ENCODE measurements around the gene PHF1. TPM values are rescaled to one million over a fixed set of nuclear protein-coding genes. Genes with fewer than 3 reads are reported as not detected.

Gene PHF1
- total RNA-seq, 1 experiment from 2014 or later: 68.3 TPM

DNA sequence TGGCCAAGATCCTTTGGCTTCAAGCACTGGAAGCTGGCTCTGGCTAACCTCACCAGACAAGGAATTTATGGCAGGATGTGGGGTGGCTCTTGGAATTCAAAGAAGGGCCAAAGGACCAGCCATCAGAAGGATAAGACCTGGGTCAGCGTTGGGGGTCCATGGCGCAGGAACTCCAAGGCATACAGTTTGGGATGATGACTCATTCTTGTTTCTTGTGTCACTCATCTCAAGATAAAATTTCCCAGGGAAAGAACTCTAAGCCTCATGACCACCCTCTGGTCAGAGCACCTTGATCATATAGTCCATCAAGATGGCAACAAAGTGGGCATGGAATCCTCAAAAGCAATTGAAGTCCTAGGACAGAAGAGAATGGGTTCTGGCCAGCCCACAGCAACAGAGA is 48.4 kb downstream of the PHF1 start:
- H3K36me3 Mint-ChIP-seq (ENCODE audit: insufficient read depth, unreplicated experiment): peaks cover 30% of the 10 kb centered on the region
- H3K9me3 Mint-ChIP-seq (ENCODE audit: low read depth, unreplicated experiment): no peaks in the 10 kb centered on the region
- H3K27ac Mint-ChIP-seq (ENCODE audit: unreplicated experiment): no peak overlapping the region
- H3K4me1 Mint-ChIP-seq (ENCODE audit: low read depth, unreplicated experiment): peaks cover 12% of the 10 kb centered on the region
- peaks cover 29% of the 10 kb centered on the region for H3K27me3 Mint-ChIP-seq (ENCODE audit: unreplicated experiment)
- CTCF ChIA-PET: interaction anchor here (0.6 to 0.9 kb wide), 2 partner anchors 23 to 1029 kb away, joined by 4 read pairs; no protein-coding TSS in a partner anchor
- H3K4me3 Mint-ChIP-seq (ENCODE audit: low read depth, unreplicated experiment): no peak overlapping the region
- TF ChIP-seq, protein P1, sequence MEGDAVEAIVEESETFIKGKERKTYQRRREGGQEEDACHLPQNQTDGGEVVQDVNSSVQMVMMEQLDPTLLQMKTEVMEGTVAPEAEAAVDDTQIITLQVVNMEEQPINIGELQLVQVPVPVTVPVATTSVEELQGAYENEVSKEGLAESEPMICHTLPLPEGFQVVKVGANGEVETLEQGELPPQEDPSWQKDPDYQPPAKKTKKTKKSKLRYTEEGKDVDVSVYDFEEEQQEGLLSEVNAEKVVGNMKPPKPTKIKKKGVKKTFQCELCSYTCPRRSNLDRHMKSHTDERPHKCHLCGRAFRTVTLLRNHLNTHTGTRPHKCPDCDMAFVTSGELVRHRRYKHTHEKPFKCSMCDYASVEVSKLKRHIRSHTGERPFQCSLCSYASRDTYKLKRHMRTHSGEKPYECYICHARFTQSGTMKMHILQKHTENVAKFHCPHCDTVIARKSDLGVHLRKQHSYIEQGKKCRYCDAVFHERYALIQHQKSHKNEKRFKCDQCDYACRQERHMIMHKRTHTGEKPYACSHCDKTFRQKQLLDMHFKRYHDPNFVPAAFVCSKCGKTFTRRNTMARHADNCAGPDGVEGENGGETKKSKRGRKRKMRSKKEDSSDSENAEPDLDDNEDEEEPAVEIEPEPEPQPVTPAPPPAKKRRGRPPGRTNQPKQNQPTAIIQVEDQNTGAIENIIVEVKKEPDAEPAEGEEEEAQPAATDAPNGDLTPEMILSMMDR (IDR thresholded peaks at IDR 0.05; ENCODE audit: unreplicated experiment): no peak
- intact Hi-C loops (cut with micrococcal nuclease; ENCODE audit: unreplicated experiment): no loop called here
- DNase-seq: no peak
- no TSS peak for BruUV-seq (replicated peaks)

Small RNAs within 50 kb of the gene (microRNA-seq; reads per million reads assigned to microRNA genes)
- gene MIR5004: not detected

Other genes with a start within 250 kb of the PHF1 start
- gene COL11A2, start 218.5 kb upstream of the PHF1 start, total RNA-seq (2022): 1.8 TPM in 2 replicates
- gene RXRB, start 210.3 kb upstream of the PHF1 start, total RNA-seq (2022): 78.2 and 78.3 TPM in 2 replicates
- 188 and 201 TPM in 2 replicates for gene SLC39A7, start 210.1 kb upstream of the PHF1 start, total RNA-seq (2022)
- 40.4 and 41.7 TPM in 2 replicates for gene HSD17B8, start 206.4 kb upstream of the PHF1 start, total RNA-seq (2022)
- gene RING1, start 202.5 kb upstream of the PHF1 start, total RNA-seq (2022): 53.9 and 58.9 TPM in 2 replicates
- 99.7 and 104 TPM in 2 replicates for gene VPS52, start 139.1 kb upstream of the PHF1 start, total RNA-seq (2022)
- 2,667 and 2,688 TPM in 2 replicates for gene RPS18, start 138.9 kb upstream of the PHF1 start, total RNA-seq (2022)
- 18.2 and 21.6 TPM in 2 replicates for gene B3GALT4, start 133.9 kb upstream of the PHF1 start, total RNA-seq (2022)
- gene WDR46, start 121.8 kb upstream of the PHF1 start, total RNA-seq (2022): 124 and 125 TPM in 2 replicates
- 141 and 168 TPM in 2 replicates for gene PFDN6, start 121.4 kb upstream of the PHF1 start, total RNA-seq (2022)
- 138 and 154 TPM in 2 replicates for gene RGL2, start 112.1 kb upstream of the PHF1 start, total RNA-seq (2022)
- 443 and 488 TPM in 2 replicates for gene TAPBP, start 96.9 kb upstream of the PHF1 start, total RNA-seq (2022)
- gene ZBTB22, start 93.3 kb upstream of the PHF1 start, total RNA-seq (2022): 22.6 and 26.4 TPM in 2 replicates
- gene DAXX, start 88.1 kb upstream of the PHF1 start, total RNA-seq (2022): 86.3 and 86.6 TPM in 2 replicates
- gene KIFC1, start 19.2 kb upstream of the PHF1 start, total RNA-seq (2022): 105 and 140 TPM in 2 replicates
- gene CUTA, start 7.1 kb downstream of the PHF1 start, total RNA-seq (2022): 170 and 172 TPM in 2 replicates
- gene SYNGAP1, start 9.1 kb downstream of the PHF1 start, total RNA-seq (2022): 18.8 and 24.9 TPM in 2 replicates
- 18.1 and 20.0 TPM in 2 replicates for gene ZBTB9, start 43.6 kb downstream of the PHF1 start, total RNA-seq (2022)
- gene BAK1, start 169.3 kb downstream of the PHF1 start, total RNA-seq (2022): 31.6 and 44.1 TPM in 2 replicates
- gene ITPR3, start 210.3 kb downstream of the PHF1 start, total RNA-seq (2022): 136 and 143 TPM in 2 replicates